GM12878 (cell line): ENCODE measurements around the gene TRPC4. TPM values are rescaled to one million over a fixed set of nuclear protein-coding genes. Genes with fewer than 3 reads are reported as not detected.

ENCODE experiments used
- ATAC-seq: fragments of 200-7000 bp; cut with Tn5 transposase; 3 replicates; pipeline ENCODE4 v1.9.1; 2020; ENCODE audit warnings: mild to moderate bottlenecking, moderate library complexity
- BruUV-seq: library from RNA; stranded (reverse); fragments of 400-500 nt; replicated peaks from 2 replicates; lab custom pipeline; 2021; lab: Mats Ljungman, UMichigan
- CTCF ChIA-PET: fragments of 300-600 bp; sonication (Branson Sonifier 250); formaldehyde crosslinking; extraction: SDS; loops from one replicate; lab custom pipeline; 2021; ENCODE audit warnings: inconsistent platforms; lab: Yijun Ruan, JAX
- POLR2A ChIA-PET: fragments of 350-600 bp; formaldehyde crosslinking; extraction: SDS; loops from one replicate; lab custom pipeline; 2021; ENCODE audit warnings: inconsistent platforms; lab: Charles Lee
- RAD21 ChIA-PET: fragments of 300-600 bp; sonication (Branson Sonifier 250); formaldehyde crosslinking; loops from one replicate; lab custom pipeline; 2023; ENCODE audit warnings: antibody characterized with exemption; ENCODE audit not compliant: unreplicated experiment; lab: Charles Lee
- SMC1A ChIA-PET: fragments of 300-600 bp; sonication (Branson Sonifier 250); formaldehyde crosslinking; loops from one replicate; lab custom pipeline; 2023; ENCODE audit not compliant: unreplicated experiment, uncharacterized antibody; lab: Charles Lee
- DNase-seq: peaks from one replicate; pipeline ENCODE4 v3.0.0-alpha.2; 2011; ENCODE audit warnings: low read depth, low spot score
- FAIRE-seq: peaks from 3 replicates; lab custom pipeline; 2011; peaks lifted over from hg19 to GRCh38; lab: Jason Lieb, UNC
- H2AFZ ChIP-seq: 2 replicates; pipeline ENCODE4 v1.6.0; 2011; ENCODE audit warnings: low read depth, low read length, control low read depth; ENCODE audit not compliant: control insufficient read depth
- H3K27ac ChIP-seq: 2 replicates; pipeline ENCODE4 v1.5.1; 2011; ENCODE audit warnings: control low read depth; ENCODE audit not compliant: control insufficient read depth, insufficient read depth
- H3K27me3 ChIP-seq, 2 experiments: replicated peaks in 1 of 2; 2 replicates each; pipeline versions ENCODE4 v1.6.0 to v1.6.1; 2011; ENCODE audit warnings: low read length in 1 of 2; ENCODE audit not compliant: control insufficient read depth in 2 of 2, insufficient read depth in 2 of 2
- H3K36me3 ChIP-seq, 2 experiments: 2 replicates each; pipeline ENCODE4 v1.5.1; 2011; ENCODE audit warnings: low read length in 1 of 2; ENCODE audit not compliant: control insufficient read depth in 2 of 2, insufficient read depth in 2 of 2
- H3K4me1 ChIP-seq: 2 replicates; pipeline ENCODE4 v1.6.1; 2011; ENCODE audit warnings: mild to moderate bottlenecking, low read length, moderate library complexity, mixed read lengths; ENCODE audit not compliant: control insufficient read depth, insufficient read depth
- H3K4me2 ChIP-seq: 2 replicates; pipeline ENCODE4 v1.6.0; 2011; ENCODE audit warnings: control low read depth; ENCODE audit not compliant: control insufficient read depth, insufficient read depth
- H3K4me3 ChIP-seq: fragments of 200-600 bp; sonication (generic); 2 replicates; pipeline ENCODE4 v1.5.1; 2016
- H3K79me2 ChIP-seq: 2 replicates; pipeline ENCODE4 v1.6.0; 2011; ENCODE audit warnings: low read length; ENCODE audit not compliant: control insufficient read depth, insufficient read depth
- H3K9ac ChIP-seq: 2 replicates; pipeline ENCODE4 v1.8.0; 2011; ENCODE audit warnings: low read length, control low read depth, mixed read lengths; ENCODE audit not compliant: control insufficient read depth, insufficient read depth
- H3K9me3 ChIP-seq: replicated peaks from 3 replicates; pipeline ENCODE4 v1.5.1; 2011; ENCODE audit warnings: mild to moderate bottlenecking, low read length; ENCODE audit not compliant: control insufficient read depth, insufficient read depth
- H4K20me1 ChIP-seq: 2 replicates; pipeline ENCODE4 v1.6.0; 2011; ENCODE audit not compliant: control insufficient read depth, insufficient read depth
- BCL3 ChIP-seq: IDR thresholded peaks from 2 replicates; pipeline ENCODE4 v1.6.1; 2011; ENCODE audit warnings: borderline replicate concordance, low read depth, mild to moderate bottlenecking, moderate library complexity, low read length; ENCODE audit not compliant: insufficient read depth, poor library complexity, severe bottlenecking
- BRCA1 ChIP-seq: IDR thresholded peaks from 2 replicates; pipeline ENCODE4 v1.6.1; 2011; ENCODE audit warnings: low read depth, low read length, improper control_type of control experiment
- JUND ChIP-seq: IDR thresholded peaks from 2 replicates; pipeline ENCODE4 v1.6.1; 2012; ENCODE audit warnings: low read depth, mild to moderate bottlenecking, low read length, improper control_type of control experiment, moderate library complexity
- MEF2A ChIP-seq: IDR thresholded peaks from 2 replicates; pipeline ENCODE4 v1.6.1; 2011; ENCODE audit warnings: low read depth, mild to moderate bottlenecking, low read length, moderate library complexity; ENCODE audit not compliant: insufficient read depth
- MYB ChIP-seq: fragments of 150-350 bp; IDR thresholded peaks from 2 replicates; pipeline ENCODE4 v1.6.1; 2014; ENCODE audit warnings: mild to moderate bottlenecking, low read depth, low read length, borderline replicate concordance
- NR2C2 ChIP-seq: IDR thresholded peaks from 2 replicates; pipeline ENCODE4 v1.6.1; 2011; ENCODE audit warnings: borderline replicate concordance, low read depth; ENCODE audit not compliant: control insufficient read depth, insufficient read length
- POLR2AphosphoS2 ChIP-seq: IDR thresholded peaks from 2 replicates; pipeline ENCODE4 v1.6.1; 2011; ENCODE audit warnings: low read depth, mild to moderate bottlenecking, low read length, improper control_type of control experiment, moderate library complexity
- POLR2AphosphoS5 ChIP-seq: IDR thresholded peaks from 2 replicates; pipeline ENCODE4 v1.6.1; 2011; ENCODE audit warnings: mild to moderate bottlenecking, low read length, inconsistent platforms
- RFX5 ChIP-seq: IDR thresholded peaks from 2 replicates; pipeline ENCODE4 v1.6.1; 2011; ENCODE audit warnings: low read depth, low read length, improper control_type of control experiment
- SIN3A ChIP-seq: IDR thresholded peaks from 2 replicates; pipeline ENCODE4 v1.6.1; 2012; ENCODE audit warnings: low read depth, low read length, improper control_type of control experiment
- SP1 ChIP-seq: IDR thresholded peaks from one replicate; pipeline ENCODE4 v1.6.1; 2011; ENCODE audit warnings: low read depth, low read length
- SREBF1 ChIP-seq: IDR thresholded peaks from 2 replicates; pipeline ENCODE4 v1.6.1; 2012; ENCODE audit warnings: mild to moderate bottlenecking, low read length
- TCF7 ChIP-seq: IDR thresholded peaks from 2 replicates; pipeline ENCODE4 v1.6.1; 2014; ENCODE audit warnings: antibody characterized with exemption, borderline replicate concordance
- YY1 ChIP-seq: IDR thresholded peaks from 2 replicates; pipeline ENCODE4 v1.6.1; 2011; ENCODE audit warnings: low read depth, mild to moderate bottlenecking, low read length
- ZBED1 ChIP-seq: IDR thresholded peaks from 2 replicates; pipeline ENCODE4 v1.6.1; 2016; ENCODE audit warnings: borderline replicate concordance
- WGBS: methylation state at CpG from one replicate; pipeline ENCODE4 v1.1.6; 2016; ENCODE audit warnings: low lambda C conversion rate; ENCODE audit not compliant: insufficient replicate concordance, insufficient coverage; ENCODE audit errors: missing lambda C conversion rate; 5-methylcytosine and 5-hydroxymethylcytosine counted together
- in situ Hi-C: fragments of 300-500 bp; cut with MboI; formaldehyde crosslinking; loops from 9 replicates; pipeline ENCODE4 v1.14.3; 2018; ENCODE audit warnings: mixed read lengths
- intact Hi-C: fragments of 100-400 bp; cut with micrococcal nuclease; formaldehyde crosslinking; loops from one replicate; pipeline ENCODE4 v1.14.2; 2022; ENCODE audit not compliant: unreplicated experiment
- polyA plus RNA-seq, 11 experiments: library from polyadenylated mRNA; depleted of rRNA in 4 of 11; unstranded in 6 of 11; stranded (reverse) in 5 of 11; fragments of >200 nt; fragmentation: Nextera tagmentation in 4 of 11; fragmentation: Illumina TruSeq in 1 of 11; extraction: Ambion mirVana in 4 of 11; extraction: Trizol in 1 of 11; gene quantifications; 1 replicate in 1 of 11; 2 replicates in 10 of 11; pipeline versions ENCODE4 v1.2.1 to v1.2.3, GENCODE V29; 2011 to 2016; ENCODE audit warnings: inconsistent platforms in 2 of 11, missing spikeins in 2 of 11, low read depth in 1 of 11
- total RNA-seq, 4 experiments: library from RNA; depleted of rRNA in 3 of 4; stranded (reverse); fragments of >200 nt in 3 of 4; fragmentation: Illumina TruSeq in 1 of 4; extraction: Trizol in 1 of 4; gene quantifications; 2 replicates each; pipeline versions ENCODE4 v1.2.1 to v1.2.3, GENCODE V29; 2013 to 2021

TRPC4 gene
- total and polyA plus RNA-seq, 10 of the 15 experiments (the other 5 are each of a cell fraction or from before 2014, with no cell fraction given), result not detected

GRCh38 chr13:37680137-37680536 lies 189.4 kb downstream of the TRPC4 start:
- in situ Hi-C loops, result no loop called here

More at GRCh38 chr13:37680137-37680536, 189.4 kb downstream of the TRPC4 start:
- no peak overlapping the region for H3K4me3 ChIP-seq
- H3K79me2 ChIP-seq, result no peaks in the 10 kb centered on the region
- no peaks in the 10 kb centered on the region for H4K20me1 ChIP-seq
- no peak overlapping the region for H2AFZ ChIP-seq
- no TSS peak for BruUV-seq
- CTCF ChIA-PET, result no interaction called here
- intact Hi-C loops, result no loop called here
- RAD21 ChIA-PET, result no interaction called here
- TF ChIP-seq POLR2AphosphoS5 (no peak), ZBED1 (no peak), MYB (no peak), SIN3A (no peak), YY1 (no peak), MEF2A (no peak), RFX5 (no peak), JUND (no peak), POLR2AphosphoS2 (no peak), NR2C2 (no peak), BCL3 (no peak), TCF7 (no peak), SP1 (no peak), BRCA1 (no peak), SREBF1 (no peak)
- 44% methylated on average over 5 of the region's 5 CpGs for WGBS
- no peaks in the 10 kb centered on the region for H3K9me3 ChIP-seq
- no peaks in the 10 kb centered on the region for H3K36me3 ChIP-seq
- H3K4me2 ChIP-seq, result no peak overlapping the region
- FAIRE-seq, result no peak
- POLR2A ChIA-PET, result no interaction called here
- no peaks in the 10 kb centered on the region for H3K27me3 ChIP-seq
- H3K27ac ChIP-seq, result no peak overlapping the region
- SMC1A ChIA-PET, result no interaction called here
- H3K4me1 ChIP-seq, result no peaks in the 10 kb centered on the region
- no peak for ATAC-seq
- no peak overlapping the region for H3K9ac ChIP-seq
- DNase-seq, result no peak
